Testis (tissue), 3 donors: ENCODE results near the gene LRP8. TPM values are rescaled to one million over a fixed set of nuclear protein-coding genes. Genes with fewer than 3 reads are reported as not detected.

Experiments
- DNase-seq: peaks from one replicate; pipeline ENCODE4 v3.0.0-alpha.2; 2019
- H3K27ac ChIP-seq, 2 donors: fragments of 200-600 bp; sonication (generic); one replicate each; pipeline ENCODE4 v1.5.1; 2019
- H3K27me3 ChIP-seq: fragments of 200-600 bp; sonication (generic); one replicate; pipeline ENCODE4 v1.5.1; 2019
- H3K36me3 ChIP-seq: fragments of 200-600 bp; sonication (generic); one replicate; pipeline ENCODE4 v1.5.1; 2017; ENCODE audit warnings: low read depth; ENCODE audit errors: missing control alignments
- H3K4me1 ChIP-seq: fragments of 200-600 bp; sonication (generic); one replicate; pipeline ENCODE4 v1.5.1; 2019
- H3K4me3 ChIP-seq, 2 donors: fragments of 200-600 bp; sonication (generic); one replicate each; pipeline ENCODE4 v1.5.1; 2017 to 2019
- H3K9me3 ChIP-seq: fragments of 200-600 bp; sonication (generic); one replicate; pipeline ENCODE4 v1.5.1; 2017
- CTCF ChIP-seq, 3 experiments: fragments of 450-650 bp in 2 of 3; fragments of 200-600 bp in 1 of 3; sonication (generic) in 1 of 3; IDR thresholded peaks; one replicate each; pipeline ENCODE4 v1.5.1; 2016 to 2019; ENCODE audit warnings: antibody characterized with exemption in 3 of 3, mild to moderate bottlenecking in 2 of 3, moderate library complexity in 1 of 3
- POLR2A ChIP-seq: fragments of 450-650 bp; IDR thresholded peaks from one replicate; pipeline ENCODE4 v1.6.1; 2017; ENCODE audit warnings: antibody characterized with exemption, mild to moderate bottlenecking, moderate library complexity
- WGBS, 2 donors: methylation state at CpG; one replicate each; pipeline ENCODE4 v1.1.5; 2018; 5-methylcytosine and 5-hydroxymethylcytosine counted together
- intact Hi-C: fragments of 100-400 bp; cut with DNase I; formaldehyde crosslinking; loops from one replicate; pipeline ENCODE4 v1.15.1; 2023; ENCODE audit warnings: low total_unique reads
- polyA plus RNA-seq: library from polyadenylated mRNA; stranded (reverse); fragments of 350-450 nt; fragmentation: Illumina TruSeq; extraction: RNeasy Lipid Tissue Mini Kit (QIAGEN cat#74804); gene quantifications from one replicate; pipeline ENCODE4 v1.2.3, GENCODE V29; 2014; ENCODE audit warnings: low read depth, low replicate concordance; ENCODE audit not compliant: insufficient read depth
- total RNA-seq, 2 donors: library from RNA; depleted of rRNA; stranded (reverse); fragments of >200 nt; gene quantifications; one replicate each; pipeline ENCODE4 v1.2.3, GENCODE V29; 2016

The LRP8 gene
- total and polyA plus RNA-seq, 3 donors from 2014 or later: 64.3 to 253 (median 223) TPM

GRCh38 chr1:53266038-53266437, 61.8 kb downstream of the LRP8 start:
- Histone ChIP-seq H3K4me3 (no peak overlapping the region), H3K27ac (no peak overlapping the region), H3K9me3 (no peaks in the 10 kb centered on the region), H3K4me1 (peaks cover 2% of the 10 kb centered on the region), H3K27me3 (no peaks in the 10 kb centered on the region), H3K36me3 (no peaks in the 10 kb centered on the region)
- DNase-seq: no peak
- intact Hi-C loops: no loop called here
- TF ChIP-seq POLR2A (no peak), CTCF (IDR thresholded peaks at IDR 0.05) (no peak)

- no peak for DNase-seq
- intact Hi-C loops: no loop called here
- no peaks in the 10 kb centered on the region for H3K4me1 ChIP-seq
- 92 to 93% methylated on average over 4 of the region's 4 CpGs for WGBS, 2 donors
- TF ChIP-seq CTCF (IDR thresholded peaks at IDR 0.05): no peak
- TF ChIP-seq POLR2A: no peak
- no peaks in the 10 kb centered on the region for H3K27me3 ChIP-seq
- no peak overlapping the region for H3K4me3 ChIP-seq
- H3K27ac ChIP-seq: no peak overlapping the region
- H3K36me3 ChIP-seq: no peaks in the 10 kb centered on the region
- H3K9me3 ChIP-seq: no peaks in the 10 kb centered on the region
These were observed 62.3 kb downstream of the LRP8 start for GRCh38 chr1:53265581-53265980.

- no peaks in the 10 kb centered on the region for H3K27me3 ChIP-seq
- TF ChIP-seq POLR2A (no peak), CTCF (IDR thresholded peaks at IDR 0.05) (no peak)
- intact Hi-C loops: no loop called here
- 96 to 97% methylated on average over 10 to 11 of the region's 11 CpGs for WGBS, 2 donors
- no peak overlapping the region for H3K4me3 ChIP-seq
- DNase-seq: no peak
- no peaks in the 10 kb centered on the region for H3K9me3 ChIP-seq
- no peaks in the 10 kb centered on the region for H3K36me3 ChIP-seq
- no peaks in the 10 kb centered on the region for H3K4me1 ChIP-seq
- H3K27ac ChIP-seq: no peak overlapping the region
These were observed 63.8 kb downstream of the LRP8 start for GRCh38 chr1:53264048-53264447.

GRCh38 chr1:53262000-53262399, 65.9 kb downstream of the LRP8 start:
- no peak overlapping the region for H3K27ac ChIP-seq
- DNase-seq: no peak
- H3K36me3 ChIP-seq: no peaks in the 10 kb centered on the region
- 85 to 94% methylated on average over 3 of the region's 3 CpGs for WGBS, 2 donors
- TF ChIP-seq POLR2A (no peak), CTCF (IDR thresholded peaks at IDR 0.05) (no peak)
- intact Hi-C loops: no loop called here
- H3K9me3 ChIP-seq: no peaks in the 10 kb centered on the region
- no peaks in the 10 kb centered on the region for H3K27me3 ChIP-seq
- H3K4me3 ChIP-seq: no peak overlapping the region
- H3K4me1 ChIP-seq: no peaks in the 10 kb centered on the region

GRCh38 chr1:53260631-53261247, 67.1 kb downstream of the LRP8 start:
- no peak for DNase-seq
- Histone ChIP-seq H3K4me1 (no peaks in the 10 kb centered on the region), H3K27ac (no peak overlapping the region), H3K4me3 (no peak overlapping the region), H3K9me3 (no peaks in the 10 kb centered on the region), H3K36me3 (no peaks in the 10 kb centered on the region), H3K27me3 (no peaks in the 10 kb centered on the region)
- intact Hi-C loops: no loop called here
- 84 to 88% methylated on average over 4 of the region's 4 CpGs for WGBS, 2 donors
- TF ChIP-seq POLR2A (no peak), CTCF (IDR thresholded peaks at IDR 0.05) (no peak)
